GM18508 (cell line): Measurements from ENCODE around the gene ANKRD20A1.
"Not testable (repeated sequence)": the region's sequence is repeated elsewhere in the genome, so short reads cannot be mapped to it uniquely, and the experiment has no call there.

Experiments
- ATAC-seq: cut with Tn5 transposase; IDR thresholded peaks from one replicate; pipeline ENCODE4 v1.9.1; 2021; ENCODE audit warnings: moderate number of reproducible peaks; ENCODE audit not compliant: insufficient read depth, unreplicated experiment

Gene ANKRD20A1

DNA sequence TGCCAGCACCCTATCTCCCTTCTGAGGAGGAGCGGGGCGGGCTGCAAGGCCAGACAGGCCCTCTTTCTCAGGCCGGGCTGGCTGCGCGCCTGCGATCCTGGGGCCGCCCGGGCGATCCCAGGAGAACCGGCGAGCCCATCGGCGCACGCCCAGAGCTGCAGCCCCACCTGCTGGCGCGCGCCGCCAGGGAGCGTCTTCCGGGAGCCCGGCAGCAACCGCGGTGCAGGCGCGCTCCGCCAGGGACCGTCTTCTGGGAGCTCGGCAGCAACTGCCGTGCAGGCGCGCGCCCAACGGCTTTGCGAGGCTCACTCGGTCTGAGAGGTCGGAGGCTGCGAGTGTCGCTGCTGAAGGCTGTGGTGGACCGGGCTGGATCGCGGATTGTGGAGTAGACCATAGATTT, at the start of gene ANKRD20A1:
ANKRD20A1 (plus strand) TSS at position 61 of the 400 bp plus-strand sequence. CDS start 496 bp downstream, outside the sequence.
- not testable (repeated sequence) for ATAC-seq

DNA sequence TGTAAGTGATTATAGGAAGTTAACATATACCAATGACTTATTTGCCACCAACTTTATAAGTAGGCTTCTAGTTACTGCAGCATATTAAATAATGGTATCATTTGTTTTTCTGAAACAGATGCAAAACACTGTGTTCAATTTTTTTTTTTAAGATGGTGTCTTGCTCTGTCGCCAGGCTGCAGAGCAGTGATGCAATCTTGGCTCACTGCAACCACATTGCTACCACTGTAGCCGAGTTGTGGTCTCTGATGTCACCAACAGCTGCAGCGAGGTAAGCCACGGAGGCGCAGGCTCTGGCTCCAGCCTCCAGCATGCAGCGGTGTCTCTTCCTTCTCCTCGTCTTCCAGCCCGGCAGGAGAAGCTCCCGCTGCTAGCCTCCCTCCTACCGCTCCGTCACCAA, 26.6 kb upstream of the ANKRD20A1 start:
- ATAC-seq, result not testable (repeated sequence)
